Measurements from ENCODE around the gene SKIDA1.

- no peak for TF ChIP-seq CTCF (IDR thresholded peaks at IDR 0.05)
- TF ChIP-seq POLR2A (IDR thresholded peaks at IDR 0.05), result no peak
Measured at GRCh38 chr10:21499701-21500577, 25.5 kb downstream of the SKIDA1 start.

All from tibial nerve (tissue), 3 donors.